IMR-90 (cell line): ENCODE data around the gene TELO2. TPM values are rescaled to one million over a fixed set of nuclear protein-coding genes. Genes with fewer than 3 reads are reported as not detected.

Experiments used
- ATAC-seq: fragments of 200-7000 bp; cut with Tn5 transposase; 2 replicates; pipeline ENCODE4 v1.9.1; 2020; ENCODE audit warnings: low read depth, mild to moderate bottlenecking, moderate library complexity
- BruUV-seq: library from RNA; stranded (reverse); fragments of 400-500 nt; replicated peaks from 2 replicates; lab custom pipeline; 2021; lab: Mats Ljungman, UMichigan
- CTCF ChIA-PET: fragments of 300-600 bp; formaldehyde crosslinking; extraction: SDS; loops from one replicate; lab custom pipeline; 2021; ENCODE audit warnings: antibody characterized with exemption; lab: Yijun Ruan, JAX
- POLR2A ChIA-PET: fragments of 300-600 bp; sonication (Branson Sonifier 250); formaldehyde crosslinking; loops from one replicate; lab custom pipeline; 2022; ENCODE audit warnings: antibody characterized with exemption; ENCODE audit not compliant: unreplicated experiment; lab: Charles Lee
- DNase-seq: peaks from one replicate; pipeline ENCODE4 v3.0.0; 2013
- H2AFZ ChIP-seq: replicated peaks from 2 replicates; pipeline ENCODE3; 2013; ENCODE audit warnings: low read length, mild to moderate bottlenecking; ENCODE audit not compliant: poor library complexity
- H2AK5ac ChIP-seq: 2 replicates; pipeline ENCODE4 v1.6.1; 2013; ENCODE audit warnings: low read depth, low read length, inconsistent platforms
- H2AK9ac ChIP-seq: replicated peaks from 2 replicates; pipeline ENCODE3; 2013; ENCODE audit warnings: mild to moderate bottlenecking, low read depth, low read length, moderate library complexity; ENCODE audit not compliant: poor library complexity
- H2BK120ac ChIP-seq: 2 replicates; pipeline ENCODE4 v1.6.1; 2013; ENCODE audit warnings: low read depth, low read length, inconsistent platforms
- H2BK15ac ChIP-seq: 3 replicates; pipeline ENCODE4 v1.6.1; 2013; ENCODE audit warnings: low read depth, low read length, inconsistent platforms
- H2BK20ac ChIP-seq: 2 replicates; pipeline ENCODE4 v1.6.1; 2013; ENCODE audit warnings: low read depth, mild to moderate bottlenecking, inconsistent platforms, low read length, moderate library complexity
- H2BK5ac ChIP-seq: 2 replicates; pipeline ENCODE4 v1.6.1; 2013; ENCODE audit warnings: mild to moderate bottlenecking, low read depth, low read length, inconsistent platforms; ENCODE audit not compliant: poor library complexity, severe bottlenecking
- H3K14ac ChIP-seq: replicated peaks from 2 replicates; pipeline ENCODE4 v1.6.1; 2013; ENCODE audit warnings: low read depth, low read length, inconsistent platforms
- H3K18ac ChIP-seq: 2 replicates; pipeline ENCODE4 v1.6.1; 2013; ENCODE audit warnings: low read depth, low read length, control low read depth
- H3K23ac ChIP-seq: 2 replicates; pipeline ENCODE4 v1.6.1; 2013; ENCODE audit warnings: low read depth, low read length, inconsistent platforms
- H3K27ac ChIP-seq: 2 replicates; pipeline ENCODE4 v1.5.1; 2013; ENCODE audit warnings: mild to moderate bottlenecking, control low read depth, low read length; ENCODE audit not compliant: insufficient read depth
- H3K27me3 ChIP-seq: 2 replicates; pipeline ENCODE4 v1.6.1; 2013; ENCODE audit warnings: low read length; ENCODE audit not compliant: control insufficient read depth, insufficient read depth
- H3K36me3 ChIP-seq: 2 replicates; pipeline ENCODE4 v1.6.1; 2013; ENCODE audit warnings: low read length, mixed read lengths; ENCODE audit not compliant: control insufficient read depth, insufficient read depth
- H3K4ac ChIP-seq: 2 replicates; pipeline ENCODE4 v1.6.1; 2013; ENCODE audit warnings: low read depth, low read length, inconsistent platforms
- H3K4me1 ChIP-seq: 2 replicates; pipeline ENCODE4 v1.6.1; 2013; ENCODE audit warnings: low read length, mixed read lengths; ENCODE audit not compliant: control insufficient read depth, insufficient read depth
- H3K4me2 ChIP-seq: 2 replicates; pipeline ENCODE4 v1.6.1; 2013; ENCODE audit warnings: low read depth, mild to moderate bottlenecking, control low read depth, low read length, moderate library complexity
- H3K4me3 ChIP-seq: 2 replicates; pipeline ENCODE4 v1.5.1; 2013; ENCODE audit warnings: low read depth, mild to moderate bottlenecking, control low read depth, low read length, moderate library complexity; ENCODE audit not compliant: insufficient read depth
- H3K56ac ChIP-seq: 2 replicates; pipeline ENCODE4 v1.6.1; 2013; ENCODE audit warnings: low read length, inconsistent platforms; ENCODE audit not compliant: insufficient read depth; ENCODE audit errors: extremely low read depth
- H3K79me1 ChIP-seq, 2 experiments: 2 replicates each; pipeline ENCODE4 v1.6.1; 2013; ENCODE audit warnings: low read length in 2 of 2, inconsistent platforms in 1 of 2, low read depth in 1 of 2
- H3K9ac ChIP-seq: 2 replicates; pipeline ENCODE4 v1.6.1; 2013; ENCODE audit warnings: low read depth, low read length, control low read depth
- H3K9me1 ChIP-seq: 2 replicates; pipeline ENCODE4 v1.6.1; 2013; ENCODE audit warnings: low read length, inconsistent platforms; ENCODE audit not compliant: insufficient read depth
- H3K9me3 ChIP-seq: 2 replicates; pipeline ENCODE4 v1.6.1; 2013; ENCODE audit warnings: low read length; ENCODE audit not compliant: control insufficient read depth, insufficient read depth
- H4K20me1 ChIP-seq: 2 replicates; pipeline ENCODE4 v1.6.1; 2013; ENCODE audit warnings: low read length, inconsistent platforms; ENCODE audit not compliant: insufficient read depth
- H4K5ac ChIP-seq: 2 replicates; pipeline ENCODE4 v1.6.1; 2013; ENCODE audit warnings: mild to moderate bottlenecking, low read depth, low read length, control low read depth
- H4K8ac ChIP-seq, 2 experiments: 2 replicates each; pipeline ENCODE4 v1.6.1; 2013; ENCODE audit warnings: low read depth in 2 of 2, low read length in 2 of 2, control low read depth in 1 of 2, inconsistent platforms in 1 of 2
- H4K91ac ChIP-seq: 2 replicates; pipeline ENCODE4 v1.6.1; 2013; ENCODE audit warnings: low read depth, low read length, inconsistent platforms; ENCODE audit not compliant: insufficient read depth
- BHLHE40 ChIP-seq: fragments of 150-350 bp; IDR thresholded peaks from 2 replicates; pipeline ENCODE4 v1.6.1; 2016; ENCODE audit warnings: mild to moderate bottlenecking, low read depth, low read length
- CEBPB ChIP-seq: IDR thresholded peaks from 2 replicates; pipeline ENCODE4 v1.6.1; 2012; ENCODE audit warnings: low read depth, low read length, improper control_type of control experiment
- ELK1 ChIP-seq: fragments of 150-350 bp; IDR thresholded peaks from 2 replicates; pipeline ENCODE4 v1.6.1; 2016; ENCODE audit warnings: low read depth, mild to moderate bottlenecking, low read length, moderate library complexity, borderline replicate concordance
- FOS ChIP-seq: fragments of 150-350 bp; IDR thresholded peaks from 2 replicates; pipeline ENCODE4 v1.6.1; 2016; ENCODE audit warnings: low read depth, low read length
- MAFK ChIP-seq: IDR thresholded peaks from 2 replicates; pipeline ENCODE4 v1.6.1; 2012; ENCODE audit warnings: low read depth, low read length, improper control_type of control experiment
- MXI1 ChIP-seq: IDR thresholded peaks from 2 replicates; pipeline ENCODE4 v1.6.1; 2012; ENCODE audit warnings: low read depth, mild to moderate bottlenecking, low read length, moderate library complexity, borderline replicate concordance
- NFE2L2 ChIP-seq: fragments of 150-350 bp; IDR thresholded peaks from 2 replicates; pipeline ENCODE4 v1.6.1; 2016; ENCODE audit warnings: low read depth, mild to moderate bottlenecking, low read length
- RAD21 ChIP-seq: IDR thresholded peaks from 2 replicates; pipeline ENCODE4 v1.6.1; 2012; ENCODE audit warnings: low read length, improper control_type of control experiment
- RCOR1 ChIP-seq: IDR thresholded peaks from 2 replicates; pipeline ENCODE4 v1.6.1; 2012; ENCODE audit warnings: mild to moderate bottlenecking, low read length, improper control_type of control experiment; ENCODE audit not compliant: insufficient replicate concordance
- RFX5 ChIP-seq: IDR thresholded peaks from 2 replicates; pipeline ENCODE4 v1.8.0; 2012; ENCODE audit warnings: low read depth, mild to moderate bottlenecking, low read length, moderate library complexity
- WGBS, 2 experiments: methylation state at CpG; one replicate each; pipeline versions ENCODE4 v1.1.5 to v1.1.7; 2013; ENCODE audit warnings: missing lambda C conversion rate in 2 of 2; ENCODE audit not compliant: insufficient read length in 1 of 2; ENCODE audit errors: extremely low coverage in 2 of 2; 5-methylcytosine and 5-hydroxymethylcytosine counted together
- dilution Hi-C: fragments of 300-500 bp; cut with HindIII; formaldehyde crosslinking; loops from one replicate; pipeline ENCODE4 v1.14.3; 2018; ENCODE audit warnings: low sequenced_read_pairs; ENCODE audit not compliant: unreplicated experiment
- in situ Hi-C: fragments of 300-500 bp; cut with MboI; formaldehyde crosslinking; loops from 3 replicates; pipeline ENCODE4 v1.14.3; 2019; ENCODE audit warnings: low sequenced_read_pairs, inconsistent platforms, mixed read lengths
- intact Hi-C: fragments of 100-400 bp; cut with micrococcal nuclease; formaldehyde crosslinking; loops from 2 replicates; pipeline ENCODE4 v1.10.0; 2022
- polyA plus RNA-seq, 3 experiments: library from polyadenylated mRNA; depleted of rRNA; stranded (reverse); fragments of >200 nt; gene quantifications; 2 replicates each; pipeline ENCODE4 v1.2.3, GENCODE V29; 2012; ENCODE audit warnings: low replicate concordance in 1 of 3
- total RNA-seq: library from RNA; depleted of rRNA; stranded (reverse); fragments of >200 nt; gene quantifications from 2 replicates; pipeline ENCODE4 v1.2.3, GENCODE V29; 2012

The TELO2 gene
- total and polyA plus RNA-seq, 2 of the 4 experiments (the other 2 are of a cell fraction): 6.6 to 26.6 TPM

GRCh38 chr16:1487395-1488053, 5.6 kb upstream of the TELO2 start:
- no peak overlapping the region for H3K56ac ChIP-seq
- POLR2A ChIA-PET: no interaction called here

More at GRCh38 chr16:1487395-1488053, 5.6 kb upstream of the TELO2 start:
- H3K14ac ChIP-seq: no peak overlapping the region
- H3K4ac ChIP-seq: no peak overlapping the region
- CTCF ChIA-PET: no interaction called here
- no peak overlapping the region for H3K23ac ChIP-seq
- DNase-seq (no peak), ATAC-seq (no peak)
- H3K4me2 ChIP-seq: no peak overlapping the region
- H2AFZ ChIP-seq: peak overlapping the region; percentile 58
- TF ChIP-seq ELK1 (no peak), MAFK (no peak), NFE2L2 (no peak), RFX5 (no peak), CEBPB (no peak), RCOR1 (no peak), MXI1 (no peak), FOS (no peak), BHLHE40 (no peak), RAD21 (no peak)
- peaks cover under 1% of the 10 kb centered on the region; the same call in 1 of the 2 replicates for H3K4me1 ChIP-seq
- no peaks in the 10 kb centered on the region for H4K20me1 ChIP-seq
- no peak overlapping the region for H3K27ac ChIP-seq
- H3K18ac ChIP-seq: no peak overlapping the region
- H3K9me3 ChIP-seq: no peaks in the 10 kb centered on the region
- H3K9ac ChIP-seq: no peak overlapping the region
- H2BK5ac ChIP-seq: no peak overlapping the region
- no peak overlapping the region for H4K8ac ChIP-seq
- H2BK15ac ChIP-seq: no peak overlapping the region
- H2BK20ac ChIP-seq: no peak overlapping the region
- H2AK5ac ChIP-seq: no peak overlapping the region
- no peak overlapping the region for H4K91ac ChIP-seq
- peaks cover 0 to under 1% of the 10 kb centered on the region in 2 experiments; a peak in 1 of 4 replicates for H3K79me1 ChIP-seq
- H4K5ac ChIP-seq: no peak overlapping the region
- intact Hi-C loops (no loop called here), dilution Hi-C loops (no loop called here), in situ Hi-C loops (no loop called here)
- H3K36me3 ChIP-seq: no peaks in the 10 kb centered on the region
- 83% methylated on average over 29 of the region's 39 CpGs; no CpG with 5 or more reads in 1 of the 2 experiments for WGBS, 2 experiments
- peaks cover 2% of the 10 kb centered on the region for H3K9me1 ChIP-seq
- H3K4me3 ChIP-seq: no peak overlapping the region
- no peak overlapping the region for H2AK9ac ChIP-seq
- no peak overlapping the region for H2BK120ac ChIP-seq
- peaks cover 4% of the 10 kb centered on the region; the same call in 1 of the 2 replicates for H3K27me3 ChIP-seq
- BruUV-seq: no TSS peak
